Measurements from ENCODE around the gene GAL3ST2. TPM values are rescaled to one million over a fixed set of nuclear protein-coding genes. Genes with fewer than 3 reads are reported as not detected.
"Not testable (repeated sequence)": the region's sequence is repeated elsewhere in the genome, so short reads cannot be mapped to it uniquely, and the experiment has no call there.

The GAL3ST2 gene
- total RNA-seq, 1 experiment from 2014 or later, result 0.14 TPM

GRCh38 chr2:241754042-241754441 is 22.6 kb upstream of the GAL3ST2 start:
- no peak overlapping the region for H3K4me3 ChIP-seq (ENCODE audit: insufficient read depth, low read depth, low read length)
- H3K36me3 ChIP-seq (replicated peaks; ENCODE audit: control insufficient read depth, insufficient read depth, low read length), result peaks cover under 1% of the 10 kb centered on the region
- no peaks in the 10 kb centered on the region for H3K27me3 ChIP-seq (ENCODE audit: control insufficient read depth, insufficient read depth, low read length)
- DNase-seq, result no peak

- no peak for DNase-seq
- peaks cover 3% of the 10 kb centered on the region for H3K36me3 ChIP-seq (replicated peaks; ENCODE audit: control insufficient read depth, insufficient read depth, low read length)
- H3K27me3 ChIP-seq (ENCODE audit: control insufficient read depth, insufficient read depth, low read length), result no peaks in the 10 kb centered on the region
- no peak overlapping the region for H3K4me3 ChIP-seq (ENCODE audit: insufficient read depth, low read depth, low read length)
Observed at GRCh38 chr2:241755166-241755565, 21.5 kb upstream of the GAL3ST2 start.

GRCh38 chr2:241755777-241756176 is 20.8 kb upstream of the GAL3ST2 start:
- H3K4me3 ChIP-seq (ENCODE audit: insufficient read depth, low read depth, low read length), result no peak overlapping the region
- no peaks in the 10 kb centered on the region for H3K27me3 ChIP-seq (ENCODE audit: control insufficient read depth, insufficient read depth, low read length)
- DNase-seq, result no peak
- peaks cover 4% of the 10 kb centered on the region for H3K36me3 ChIP-seq (replicated peaks; ENCODE audit: control insufficient read depth, insufficient read depth, low read length)

- Histone ChIP-seq H3K36me3 (replicated peaks; ENCODE audit: control insufficient read depth, insufficient read depth, low read length) (peaks cover 4% of the 10 kb centered on the region), H3K27me3 (ENCODE audit: control insufficient read depth, insufficient read depth, low read length) (no peaks in the 10 kb centered on the region), H3K4me3 (ENCODE audit: insufficient read depth, low read depth, low read length) (no peak overlapping the region)
- no peak for DNase-seq
Observed at GRCh38 chr2:241759067-241759807, 17.4 kb upstream of the GAL3ST2 start.

- not testable (repeated sequence) for DNase-seq; H3K36me3 ChIP-seq (replicated peaks; ENCODE audit: control insufficient read depth, insufficient read depth, low read length); H3K4me3 ChIP-seq (ENCODE audit: insufficient read depth, low read depth, low read length); H3K27me3 ChIP-seq (ENCODE audit: control insufficient read depth, insufficient read depth, low read length)
Observed at GRCh38 chr2:241759893-241760292, 16.7 kb upstream of the GAL3ST2 start.

- no peak for DNase-seq
- Histone ChIP-seq H3K27me3 (ENCODE audit: control insufficient read depth, insufficient read depth, low read length) (no peaks in the 10 kb centered on the region), H3K4me3 (ENCODE audit: insufficient read depth, low read depth, low read length) (no peak overlapping the region), H3K36me3 (replicated peaks; ENCODE audit: control insufficient read depth, insufficient read depth, low read length) (peaks cover 4% of the 10 kb centered on the region)
Observed at GRCh38 chr2:241760301-241760771, 16.3 kb upstream of the GAL3ST2 start.

- DNase-seq, result peak; percentile 30
- peaks cover 4% of the 10 kb centered on the region for H3K36me3 ChIP-seq (replicated peaks; ENCODE audit: control insufficient read depth, insufficient read depth, low read length)
- H3K27me3 ChIP-seq (ENCODE audit: control insufficient read depth, insufficient read depth, low read length), result no peaks in the 10 kb centered on the region
- H3K4me3 ChIP-seq (ENCODE audit: insufficient read depth, low read depth, low read length), result no peak overlapping the region
Observed at GRCh38 chr2:241762321-241762932, 14.2 kb upstream of the GAL3ST2 start.

- Histone ChIP-seq H3K36me3 (replicated peaks; ENCODE audit: control insufficient read depth, insufficient read depth, low read length) (peaks cover 4% of the 10 kb centered on the region), H3K27me3 (ENCODE audit: control insufficient read depth, insufficient read depth, low read length) (no peaks in the 10 kb centered on the region), H3K4me3 (ENCODE audit: insufficient read depth, low read depth, low read length) (no peak overlapping the region)
- DNase-seq, result peak; percentile 26
Observed at GRCh38 chr2:241762933-241763369, 13.7 kb upstream of the GAL3ST2 start.

- H3K4me3 ChIP-seq (ENCODE audit: insufficient read depth, low read depth, low read length), result no peak overlapping the region
- peak; percentile 47 for DNase-seq
- H3K27me3 ChIP-seq (ENCODE audit: control insufficient read depth, insufficient read depth, low read length), result no peaks in the 10 kb centered on the region
- H3K36me3 ChIP-seq (replicated peaks; ENCODE audit: control insufficient read depth, insufficient read depth, low read length), result peaks cover 4% of the 10 kb centered on the region
Observed at GRCh38 chr2:241763551-241764274, 12.9 kb upstream of the GAL3ST2 start.

- Histone ChIP-seq H3K36me3 (replicated peaks; ENCODE audit: control insufficient read depth, insufficient read depth, low read length) (peaks cover 2% of the 10 kb centered on the region; the same call in 1 of the 2 replicates), H3K4me3 (ENCODE audit: insufficient read depth, low read depth, low read length) (no peak overlapping the region), H3K27me3 (ENCODE audit: control insufficient read depth, insufficient read depth, low read length) (no peaks in the 10 kb centered on the region)
- DNase-seq, result peak; percentile 80
Observed at GRCh38 chr2:241764275-241765241, 12.1 kb upstream of the GAL3ST2 start.

GRCh38 chr2:241767464-241768250 is 9.0 kb upstream of the GAL3ST2 start:
- peak; percentile 58 for DNase-seq
- Histone ChIP-seq H3K36me3 (replicated peaks; ENCODE audit: control insufficient read depth, insufficient read depth, low read length) (no peaks in the 10 kb centered on the region), H3K4me3 (ENCODE audit: insufficient read depth, low read depth, low read length) (no peak overlapping the region), H3K27me3 (ENCODE audit: control insufficient read depth, insufficient read depth, low read length) (no peaks in the 10 kb centered on the region)

GRCh38 chr2:241768251-241768711 is 8.3 kb upstream of the GAL3ST2 start:
- Histone ChIP-seq H3K36me3 (replicated peaks; ENCODE audit: control insufficient read depth, insufficient read depth, low read length) (no peaks in the 10 kb centered on the region), H3K4me3 (ENCODE audit: insufficient read depth, low read depth, low read length) (no peak overlapping the region), H3K27me3 (ENCODE audit: control insufficient read depth, insufficient read depth, low read length) (no peaks in the 10 kb centered on the region)
- no peak for DNase-seq

- no peaks in the 10 kb centered on the region for H3K36me3 ChIP-seq (replicated peaks; ENCODE audit: control insufficient read depth, insufficient read depth, low read length)
- DNase-seq, result peak; percentile 38
- no peaks in the 10 kb centered on the region for H3K27me3 ChIP-seq (ENCODE audit: control insufficient read depth, insufficient read depth, low read length)
- no peak overlapping the region for H3K4me3 ChIP-seq (ENCODE audit: insufficient read depth, low read depth, low read length)
Observed at GRCh38 chr2:241768850-241769249, 7.8 kb upstream of the GAL3ST2 start.
